Natural killer cell treated with Interleukin-12 subunit alpha and Interleukin-12 subunit beta and Interleukin-15 and Interleukin-18, amount 100 ng/mL, for 72 hours (primary cell): ENCODE data around the gene GFRA1. TPM values are rescaled to one million over a fixed set of nuclear protein-coding genes. Genes with fewer than 3 reads are reported as not detected.

Experiments
- ATAC-seq, 2 donors: fragments of 150-1000 bp; cut with Tn5 transposase in 1 of 2; sonication (Bioruptor Pico), chemical (Tn5 transposase) in 1 of 2; 2 replicates each; pipeline ENCODE4 v1.10.0; 2021
- DNase-seq: peaks from one replicate; pipeline ENCODE4 v3.0.0; 2022; ENCODE audit warnings: low spot score
- H3K27ac Mint-ChIP-seq, 2 donors: 1 replicate in 1 of 2; 2 replicates in 1 of 2; pipeline ENCODE4 v1.8.0; 2022; ENCODE audit warnings: mixed read lengths in 2 of 2, mild to moderate bottlenecking in 1 of 2, moderate library complexity in 1 of 2
- H3K27me3 Mint-ChIP-seq, 2 donors: 1 replicate in 1 of 2; 2 replicates in 1 of 2; pipeline ENCODE4 v1.8.0; 2022; ENCODE audit warnings: mixed read lengths in 2 of 2
- H3K36me3 Mint-ChIP-seq: one replicate; pipeline ENCODE4 v1.8.0; 2022; ENCODE audit warnings: mixed read lengths
- H3K4me1 Mint-ChIP-seq, 2 donors: 1 replicate in 1 of 2; 2 replicates in 1 of 2; pipeline ENCODE4 v1.8.0; 2022; ENCODE audit warnings: low read depth in 2 of 2, mixed read lengths in 2 of 2, mild to moderate bottlenecking in 1 of 2
- H3K4me3 Mint-ChIP-seq: one replicate; pipeline ENCODE4 v1.8.0; 2022; ENCODE audit warnings: mixed read lengths
- H3K9me3 Mint-ChIP-seq: 2 replicates; pipeline ENCODE4 v1.8.0; 2022; ENCODE audit warnings: mixed read lengths
- total RNA-seq, 2 donors: library from RNA; stranded (reverse); gene quantifications; one replicate each; pipeline ENCODE4 v1.2.3, GENCODE V29; 2022

GFRA1 gene
- total RNA-seq, 2 donors from 2014 or later = not detected

- no peaks in the 10 kb centered on the region for H3K36me3 Mint-ChIP-seq
- H3K27ac Mint-ChIP-seq = no peak overlapping the region
- H3K27me3 Mint-ChIP-seq = no peaks in the 10 kb centered on the region
- no peak for DNase-seq
- H3K4me1 Mint-ChIP-seq = no peaks in the 10 kb centered on the region
- no peak for ATAC-seq
- H3K9me3 Mint-ChIP-seq = peaks cover 17% of the 10 kb centered on the region
- H3K4me3 Mint-ChIP-seq = no peak overlapping the region
Measured at GRCh38 chr10:116121640-116122525, 151.1 kb downstream of the GFRA1 start.

GRCh38 chr10:116120688-116121455, 152.1 kb downstream of the GFRA1 start:
- no peaks in the 10 kb centered on the region for H3K4me1 Mint-ChIP-seq
- H3K36me3 Mint-ChIP-seq = no peaks in the 10 kb centered on the region
- H3K4me3 Mint-ChIP-seq = no peak overlapping the region
- DNase-seq (no peak), ATAC-seq (no peak)
- no peaks in the 10 kb centered on the region for H3K27me3 Mint-ChIP-seq
- no peak overlapping the region for H3K27ac Mint-ChIP-seq
- H3K9me3 Mint-ChIP-seq = peaks cover 17% of the 10 kb centered on the region

- ATAC-seq (no peak), DNase-seq (no peak)
- no peaks in the 10 kb centered on the region for H3K27me3 Mint-ChIP-seq
- H3K36me3 Mint-ChIP-seq = no peaks in the 10 kb centered on the region
- H3K4me1 Mint-ChIP-seq = no peaks in the 10 kb centered on the region
- peaks cover 17% of the 10 kb centered on the region for H3K9me3 Mint-ChIP-seq
- H3K27ac Mint-ChIP-seq = no peak overlapping the region
- no peak overlapping the region for H3K4me3 Mint-ChIP-seq
Measured at GRCh38 chr10:116118847-116119246, 154.2 kb downstream of the GFRA1 start.

GRCh38 chr10:116115797-116116196, 157.2 kb downstream of the GFRA1 start:
- DNase-seq = no peak
- no peak for ATAC-seq
- Mint-ChIP-seq H3K36me3 (no peaks in the 10 kb centered on the region), H3K27me3 (no peaks in the 10 kb centered on the region), H3K4me1 (no peaks in the 10 kb centered on the region), H3K27ac (no peak overlapping the region), H3K4me3 (no peak overlapping the region), H3K9me3 (peaks cover 11% of the 10 kb centered on the region)

- Mint-ChIP-seq H3K9me3 (peaks cover 11% of the 10 kb centered on the region), H3K36me3 (no peaks in the 10 kb centered on the region), H3K27me3 (no peaks in the 10 kb centered on the region), H3K27ac (no peak overlapping the region), H3K4me1 (no peaks in the 10 kb centered on the region), H3K4me3 (no peak overlapping the region)
- ATAC-seq = no peak
- no peak for DNase-seq
Measured at GRCh38 chr10:116115036-116115641, 157.9 kb downstream of the GFRA1 start.

- Mint-ChIP-seq H3K4me1 (no peaks in the 10 kb centered on the region), H3K36me3 (no peaks in the 10 kb centered on the region), H3K27me3 (no peaks in the 10 kb centered on the region), H3K27ac (no peak overlapping the region), H3K9me3 (peaks cover 11% of the 10 kb centered on the region), H3K4me3 (no peak overlapping the region)
- ATAC-seq (no peak), DNase-seq (no peak)
Measured at GRCh38 chr10:116113721-116114501, 159.1 kb downstream of the GFRA1 start.

GRCh38 chr10:116112232-116113231, 160.5 kb downstream of the GFRA1 start:
- H3K4me1 Mint-ChIP-seq = no peaks in the 10 kb centered on the region
- no peak for ATAC-seq
- no peaks in the 10 kb centered on the region for H3K27me3 Mint-ChIP-seq
- H3K27ac Mint-ChIP-seq = no peak overlapping the region
- peaks cover 2% of the 10 kb centered on the region for H3K9me3 Mint-ChIP-seq
- DNase-seq = no peak
- H3K36me3 Mint-ChIP-seq = no peaks in the 10 kb centered on the region
- no peak overlapping the region for H3K4me3 Mint-ChIP-seq

GRCh38 chr10:116111483-116112095, 161.4 kb downstream of the GFRA1 start:
- H3K9me3 Mint-ChIP-seq = no peaks in the 10 kb centered on the region
- no peak overlapping the region for H3K27ac Mint-ChIP-seq
- no peak for ATAC-seq
- H3K27me3 Mint-ChIP-seq = no peaks in the 10 kb centered on the region
- no peak for DNase-seq
- no peak overlapping the region for H3K4me3 Mint-ChIP-seq
- no peaks in the 10 kb centered on the region for H3K4me1 Mint-ChIP-seq
- H3K36me3 Mint-ChIP-seq = no peaks in the 10 kb centered on the region

GRCh38 chr10:116110736-116111135, 162.3 kb downstream of the GFRA1 start:
- H3K36me3 Mint-ChIP-seq = no peaks in the 10 kb centered on the region
- DNase-seq = no peak
- H3K4me1 Mint-ChIP-seq = no peaks in the 10 kb centered on the region
- H3K27ac Mint-ChIP-seq = no peak overlapping the region
- H3K27me3 Mint-ChIP-seq = no peaks in the 10 kb centered on the region
- H3K9me3 Mint-ChIP-seq = no peaks in the 10 kb centered on the region
- no peak for ATAC-seq
- no peak overlapping the region for H3K4me3 Mint-ChIP-seq

GRCh38 chr10:116109881-116110280, 163.1 kb downstream of the GFRA1 start:
- H3K9me3 Mint-ChIP-seq = no peaks in the 10 kb centered on the region

GRCh38 chr10:116109481-116109880, 163.5 kb downstream of the GFRA1 start:
- H3K27ac Mint-ChIP-seq = no peak overlapping the region
- H3K4me3 Mint-ChIP-seq = no peak overlapping the region
- H3K36me3 Mint-ChIP-seq = no peaks in the 10 kb centered on the region
- DNase-seq (no peak), ATAC-seq (no peak)
- H3K27me3 Mint-ChIP-seq = no peaks in the 10 kb centered on the region
- no peaks in the 10 kb centered on the region for H3K9me3 Mint-ChIP-seq
- H3K4me1 Mint-ChIP-seq = no peaks in the 10 kb centered on the region

More at GRCh38 chr10:116109881-116110280, 163.1 kb downstream of the GFRA1 start:
- ATAC-seq = no peak
- Mint-ChIP-seq H3K27me3 (no peaks in the 10 kb centered on the region), H3K4me3 (no peak overlapping the region), H3K36me3 (no peaks in the 10 kb centered on the region), H3K27ac (no peak overlapping the region), H3K4me1 (no peaks in the 10 kb centered on the region)
- no peak for DNase-seq

GRCh38 chr10:116108095-116108494, 164.9 kb downstream of the GFRA1 start:
- ATAC-seq = no peak
- no peaks in the 10 kb centered on the region for H3K27me3 Mint-ChIP-seq
- no peak for DNase-seq
- H3K9me3 Mint-ChIP-seq = no peaks in the 10 kb centered on the region
- H3K4me3 Mint-ChIP-seq = no peak overlapping the region
- H3K4me1 Mint-ChIP-seq = no peaks in the 10 kb centered on the region
- no peak overlapping the region for H3K27ac Mint-ChIP-seq
- H3K36me3 Mint-ChIP-seq = no peaks in the 10 kb centered on the region
